HepG2 (cell line): ENCODE results near the gene MYBPC2. TPM values are rescaled to one million over a fixed set of nuclear protein-coding genes. Genes with fewer than 3 reads are reported as not detected.

ENCODE experiments used
- ATAC-seq: fragments of 200-7000 bp; cut with Tn5 transposase; 3 replicates; pipeline ENCODE4 v1.9.1; 2020; ENCODE audit warnings: mild to moderate bottlenecking, moderate library complexity
- BruUV-seq: library from RNA; stranded (reverse); fragments of 400-500 nt; replicated peaks from 2 replicates; lab custom pipeline; 2021; lab: Mats Ljungman, UMichigan
- CTCF ChIA-PET: fragments of 300-600 bp; formaldehyde crosslinking; extraction: SDS; loops from one replicate; lab custom pipeline; 2021; ENCODE audit warnings: low total read pairs, inconsistent platforms, low intra/inter-chr PET ratio; lab: Yijun Ruan, JAX
- POLR2A ChIA-PET: fragments of 350-600 bp; sonication (Branson Sonifier 250); formaldehyde crosslinking; loops from one replicate; lab custom pipeline; 2020; ENCODE audit warnings: antibody characterized with exemption, inconsistent platforms; lab: Yijun Ruan, JAX
- DNase-seq: peaks from one replicate; pipeline ENCODE4 v3.0.0-alpha.2; 2015; ENCODE audit warnings: low spot score
- FAIRE-seq: peaks from 3 replicates; lab custom pipeline; 2011; peaks lifted over from hg19 to GRCh38; lab: Jason Lieb, UNC
- H2AFZ ChIP-seq: one replicate; pipeline ENCODE4 v1.6.1; 2011; ENCODE audit warnings: low read length, inconsistent platforms
- H3K27ac ChIP-seq: fragments of 300-600 bp; 3 replicates; pipeline ENCODE4 v1.8.0; 2011; ENCODE audit warnings: mixed run types, mild to moderate bottlenecking, mixed read lengths, low read length, inconsistent platforms; ENCODE audit not compliant: insufficient read depth; ENCODE audit errors: extremely low read length
- H3K27me3 ChIP-seq, 2 experiments: fragments of 200-600 bp in 1 of 2; 2 replicates in 1 of 2; 3 replicates in 1 of 2; pipeline versions ENCODE4 v1.6.0 to v1.8.0; 2011; ENCODE audit warnings: low read length in 2 of 2, mild to moderate bottlenecking in 2 of 2, moderate library complexity in 2 of 2, inconsistent platforms in 1 of 2; ENCODE audit not compliant: insufficient read depth in 2 of 2, control insufficient read depth in 1 of 2
- H3K36me3 ChIP-seq, 2 experiments: fragments of 200-600 bp in 1 of 2; replicated peaks in 1 of 2; 2 replicates in 1 of 2; 3 replicates in 1 of 2; pipeline versions ENCODE4 v1.5.1 to v1.8.0; 2011; ENCODE audit warnings: low read length in 2 of 2, inconsistent platforms in 1 of 2; ENCODE audit not compliant: insufficient read depth in 2 of 2, control insufficient read depth in 1 of 2
- H3K4me1 ChIP-seq: 2 replicates; pipeline ENCODE4 v1.5.1; 2012; ENCODE audit warnings: low read length, inconsistent platforms; ENCODE audit not compliant: insufficient read depth
- H3K4me2 ChIP-seq: 2 replicates; pipeline ENCODE4 v1.6.0; 2011; ENCODE audit warnings: low read depth, low read length, inconsistent platforms
- H3K4me3 ChIP-seq, 3 experiments: fragments of 200-600 bp in 1 of 3; sonication (generic), shearing (Covaris generic) in 1 of 3; replicated peaks in 1 of 3; 2 replicates each; pipeline ENCODE4 v1.5.1; 2011 to 2016; ENCODE audit warnings: low read length in 3 of 3, inconsistent platforms in 2 of 3, low read depth in 2 of 3, mild to moderate bottlenecking in 2 of 3, control low read depth in 1 of 3, mixed read lengths in 1 of 3; ENCODE audit not compliant: insufficient read depth in 1 of 3
- H3K79me2 ChIP-seq: one replicate; pipeline ENCODE4 v1.6.1; 2011; ENCODE audit warnings: low read length, inconsistent platforms; ENCODE audit not compliant: insufficient read depth
- H3K9ac ChIP-seq: 2 replicates; pipeline ENCODE4 v1.6.0; 2011; ENCODE audit warnings: mild to moderate bottlenecking, low read depth, low read length, inconsistent platforms; ENCODE audit not compliant: insufficient read depth
- H3K9me3 ChIP-seq: 2 replicates; pipeline ENCODE4 v1.5.1; 2012; ENCODE audit warnings: mild to moderate bottlenecking, low read length
- H4K20me1 ChIP-seq: 2 replicates; pipeline ENCODE4 v1.6.0; 2011; ENCODE audit warnings: inconsistent platforms, mild to moderate bottlenecking, low read length, moderate library complexity; ENCODE audit not compliant: insufficient read depth
- CEBPG ChIP-seq: IDR thresholded peaks from 2 replicates; pipeline ENCODE4 v1.6.1; 2016
- CENPX ChIP-seq: sonication (generic); formaldehyde crosslinking; IDR thresholded peaks from 2 replicates; pipeline ENCODE4 v1.9.0; 2021; ENCODE audit warnings: mild to moderate bottlenecking, missing genetic modification reagents, moderate library complexity
- IKZF1 ChIP-seq: fragments of 450-650 bp; IDR thresholded peaks from 2 replicates; pipeline ENCODE4 v1.7.1; 2016
- NR2C2 ChIP-seq: sonication (generic); formaldehyde crosslinking; IDR thresholded peaks from 2 replicates; pipeline ENCODE4 v1.4.0; 2020; ENCODE audit warnings: missing genetic modification reagents, mild to moderate bottlenecking, moderate library complexity, borderline replicate concordance
- NR2F1 ChIP-seq, 2 experiments: fragments of 450-650 bp in 1 of 2; formaldehyde crosslinking in 1 of 2; IDR thresholded peaks; 2 replicates each; pipeline versions ENCODE4 v1.5.0 to v1.6.1; 2016 to 2020; ENCODE audit warnings: mild to moderate bottlenecking in 1 of 2, missing compliant biosample characterization in 1 of 2, missing genetic modification reagents in 1 of 2, moderate library complexity in 1 of 2
- RARA ChIP-seq: IDR thresholded peaks from 2 replicates; pipeline ENCODE4 v1.6.1; 2016; ENCODE audit warnings: missing genetic modification reagents, missing compliant biosample characterization
- ZKSCAN1 ChIP-seq: fragments of 150-350 bp; IDR thresholded peaks from 2 replicates; pipeline ENCODE4 v1.6.1; 2014; ENCODE audit warnings: low read length
- ZNF34 ChIP-seq: sonication (generic); formaldehyde crosslinking; IDR thresholded peaks from 2 replicates; pipeline ENCODE4 v1.4.0; 2020; ENCODE audit warnings: mild to moderate bottlenecking, missing genetic modification reagents, borderline replicate concordance
- ZNF614 ChIP-seq: IDR thresholded peaks from 2 replicates; pipeline ENCODE4 v1.6.1; 2018; ENCODE audit warnings: missing biosample characterization, missing genetic modification reagents, inconsistent platforms, borderline replicate concordance
- ZNF660 ChIP-seq: sonication (generic); formaldehyde crosslinking; IDR thresholded peaks from 2 replicates; pipeline ENCODE4 v1.5.1; 2020; ENCODE audit warnings: mild to moderate bottlenecking, low read depth, missing genetic modification reagents, borderline replicate concordance
- ZSCAN22 ChIP-seq: sonication (generic); formaldehyde crosslinking; IDR thresholded peaks from 2 replicates; pipeline ENCODE4 v1.4.0; 2020; ENCODE audit warnings: mild to moderate bottlenecking, missing genetic modification reagents
- WGBS: methylation state at CpG from one replicate; pipeline ENCODE4 v1.1.6; 2017; ENCODE audit warnings: low lambda C conversion rate; 5-methylcytosine and 5-hydroxymethylcytosine counted together
- in situ Hi-C: cut with HindIII; loops from 2 replicates; pipeline ENCODE4 v1.10.0; 2017; ENCODE audit warnings: low pct_unique_long_range_greater_than_20kb; ENCODE audit not compliant: extremely low pct_ligation_motif_present
- intact Hi-C: fragments of 100-400 bp; cut with micrococcal nuclease; formaldehyde crosslinking; loops from one replicate; pipeline ENCODE4 v1.10.0; 2022; ENCODE audit not compliant: unreplicated experiment
- polyA plus RNA-seq, 8 experiments: library from polyadenylated mRNA; depleted of rRNA in 3 of 8; stranded (reverse) in 7 of 8; unstranded in 1 of 8; fragments of >200 nt; fragmentation: Illumina TruSeq in 4 of 8; extraction: Trizol in 4 of 8; gene quantifications; 2 replicates each; pipeline versions ENCODE4 v1.2.1 to v1.2.3, GENCODE V29; 2011 to 2016; ENCODE audit warnings: low read depth in 4 of 8, missing spikeins in 1 of 8, mixed read lengths in 1 of 8; ENCODE audit not compliant: insufficient read depth in 1 of 8
- total RNA-seq, 5 experiments: library from RNA; depleted of rRNA; stranded (reverse); fragments of >200 nt; fragmentation: Illumina TruSeq; extraction: Trizol; gene quantifications; 2 replicates each; pipeline ENCODE4 v1.2.3, GENCODE V29; 2016; ENCODE audit warnings: low read depth in 1 of 5
- TF ChIP-seq, protein P1 (sequence below): sonication (generic); formaldehyde crosslinking; IDR thresholded peaks from 2 replicates; pipeline ENCODE4 v1.5.0; 2020; ENCODE audit warnings: missing genetic modification reagents, mild to moderate bottlenecking, borderline replicate concordance
- TF ChIP-seq, protein P2 (sequence below): sonication (generic); formaldehyde crosslinking; conservative IDR thresholded peaks from 2 replicates; pipeline ENCODE4 v1.8.0; 2022; ENCODE audit warnings: mild to moderate bottlenecking, moderate library complexity, missing genetic modification reagents

Gene MYBPC2
- total and polyA plus RNA-seq, 2 of the 13 experiments (the other 11 are each of a cell fraction or from before 2014, with no cell fraction given): not detected

DNA sequence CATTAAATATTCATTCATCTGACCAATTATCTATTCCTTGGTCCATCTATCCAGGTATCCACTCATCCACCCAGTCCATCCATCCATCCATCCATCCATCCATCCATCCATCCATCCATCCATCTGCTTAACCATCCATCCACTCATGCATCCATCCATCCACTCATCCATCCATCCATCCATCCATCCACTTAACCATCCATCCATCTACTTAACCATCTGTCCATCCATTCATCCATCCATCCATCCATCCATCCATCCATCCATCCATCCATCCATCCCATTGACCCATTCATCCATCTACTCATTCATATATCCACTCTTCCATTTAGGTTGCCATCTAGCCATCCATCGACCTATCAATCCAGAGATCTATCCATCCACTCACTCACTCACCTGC, 11.4 kb downstream of the MYBPC2 start:
- Histone ChIP-seq H3K36me3 (no peaks in the 10 kb centered on the region), H3K79me2 (no peaks in the 10 kb centered on the region), H3K9me3 (no peaks in the 10 kb centered on the region), H3K9ac (no peak overlapping the region), H2AFZ (no peak overlapping the region), H3K27me3 (peaks cover 0 to 9% of the 10 kb centered on the region in 2 experiments; a peak in 1 of 5 replicates), H3K4me2 (no peak overlapping the region), H3K27ac (no peak overlapping the region), H3K4me3 (no peak overlapping the region), H4K20me1 (no peaks in the 10 kb centered on the region), H3K4me1 (no peaks in the 10 kb centered on the region)
- TF ChIP-seq IKZF1 (0 out of 2 replicates have a peak, but pooled peaks have one; percentile 18), RARA (CRISPR knock-in tag) (no peak), ZNF34 (CRISPR knock-in tag) (no peak)
- in situ Hi-C loops (no loop called here), intact Hi-C loops (no loop called here)
- ATAC-seq (no peak), DNase-seq (no peak), FAIRE-seq (no peak)
- WGBS: 8% methylated on average over 1 of the region's 1 CpG
- POLR2A ChIA-PET: no interaction called here
- CTCF ChIA-PET: no interaction called here
- BruUV-seq: no TSS peak

DNA sequence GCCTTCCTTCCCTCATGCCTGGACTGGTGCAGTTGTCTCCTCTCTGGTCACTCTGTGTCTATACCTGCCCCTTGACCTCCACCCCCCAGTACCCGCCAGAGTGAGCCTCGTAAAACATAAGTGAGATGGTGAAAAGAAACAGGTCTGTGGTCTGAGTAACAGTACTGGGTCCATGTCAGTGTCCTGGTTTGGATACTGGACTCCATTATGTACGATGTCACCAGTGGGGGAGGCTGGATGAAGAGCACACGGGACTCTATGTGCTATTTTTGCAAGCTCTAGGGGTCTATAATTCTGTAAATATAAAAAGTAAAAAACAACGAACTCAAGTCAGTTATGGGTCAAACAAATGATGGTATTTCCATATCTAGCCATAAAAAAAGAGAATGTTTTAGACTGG, 14.4 kb downstream of the MYBPC2 start:
- in situ Hi-C loops (no loop called here), intact Hi-C loops (no loop called here)
- H3K4me1 ChIP-seq: no peaks in the 10 kb centered on the region
- no peaks in the 10 kb centered on the region for H3K79me2 ChIP-seq
- no peak overlapping the region for H3K9ac ChIP-seq
- H3K36me3 ChIP-seq: no peaks in the 10 kb centered on the region
- H3K9me3 ChIP-seq: no peaks in the 10 kb centered on the region
- no peaks in the 10 kb centered on the region for H4K20me1 ChIP-seq
- ChIA-PET POLR2A (no interaction called here), CTCF (no interaction called here)
- WGBS: 24% methylated on average over 5 of the region's 5 CpGs
- H3K27me3 ChIP-seq: peaks cover 1 to 11% of the 10 kb centered on the region in 2 experiments; a peak in 2 of 5 replicates
- ATAC-seq (no peak), FAIRE-seq (no peak), DNase-seq (no peak)
- H2AFZ ChIP-seq: no peak overlapping the region
- H3K27ac ChIP-seq: no peak overlapping the region
- H3K4me3 ChIP-seq: no peak overlapping the region
- no TSS peak for BruUV-seq
- H3K4me2 ChIP-seq: no peak overlapping the region
- TF ChIP-seq NR2C2 (CRISPR knock-in tag): no peak
- TF ChIP-seq ZNF614 (CRISPR knock-in tag): no peak
- no peak for TF ChIP-seq NR2F1 (CRISPR knock-in tag; IDR thresholded peaks at IDR 0.05)
- no peak for TF ChIP-seq CENPX (CRISPR knock-in tag)
- TF ChIP-seq, protein P1, sequence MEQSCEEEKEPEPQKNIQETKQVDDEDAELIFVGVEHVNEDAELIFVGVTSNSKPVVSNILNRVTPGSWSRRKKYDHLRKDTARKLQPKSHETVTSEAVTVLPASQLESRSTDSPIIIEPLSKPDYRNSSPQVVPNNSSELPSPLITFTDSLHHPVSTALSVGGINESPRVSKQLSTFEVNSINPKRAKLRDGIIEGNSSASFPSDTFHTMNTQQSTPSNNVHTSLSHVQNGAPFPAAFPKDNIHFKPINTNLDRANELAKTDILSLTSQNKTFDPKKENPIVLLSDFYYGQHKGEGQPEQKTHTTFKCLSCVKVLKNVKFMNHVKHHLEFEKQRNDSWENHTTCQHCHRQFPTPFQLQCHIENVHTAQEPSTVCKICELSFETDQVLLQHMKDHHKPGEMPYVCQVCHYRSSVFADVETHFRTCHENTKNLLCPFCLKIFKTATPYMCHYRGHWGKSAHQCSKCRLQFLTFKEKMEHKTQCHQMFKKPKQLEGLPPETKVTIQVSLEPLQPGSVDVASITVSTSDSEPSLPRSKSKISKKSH (CRISPR knock-in tag): no peak
- no peak for TF ChIP-seq ZKSCAN1
- TF ChIP-seq ZNF660 (CRISPR knock-in tag): no peak
- TF ChIP-seq ZSCAN22: no peak
- no peak for TF ChIP-seq CEBPG
- TF ChIP-seq, protein P2, sequence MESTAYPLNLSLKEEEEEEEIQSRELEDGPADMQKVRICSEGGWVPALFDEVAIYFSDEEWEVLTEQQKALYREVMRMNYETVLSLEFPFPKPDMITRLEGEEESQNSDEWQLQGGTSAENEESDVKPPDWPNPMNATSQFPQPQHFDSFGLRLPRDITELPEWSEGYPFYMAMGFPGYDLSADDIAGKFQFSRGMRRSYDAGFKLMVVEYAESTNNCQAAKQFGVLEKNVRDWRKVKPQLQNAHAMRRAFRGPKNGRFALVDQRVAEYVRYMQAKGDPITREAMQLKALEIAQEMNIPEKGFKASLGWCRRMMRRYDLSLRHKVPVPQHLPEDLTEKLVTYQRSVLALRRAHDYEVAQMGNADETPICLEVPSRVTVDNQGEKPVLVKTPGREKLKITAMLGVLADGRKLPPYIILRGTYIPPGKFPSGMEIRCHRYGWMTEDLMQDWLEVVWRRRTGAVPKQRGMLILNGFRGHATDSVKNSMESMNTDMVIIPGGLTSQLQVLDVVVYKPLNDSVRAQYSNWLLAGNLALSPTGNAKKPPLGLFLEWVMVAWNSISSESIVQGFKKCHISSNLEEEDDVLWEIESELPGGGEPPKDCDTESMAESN (CRISPR knock-in tag): no peak
